ENCODE results near the gene TLL1. TPM values are rescaled to one million over a fixed set of nuclear protein-coding genes. Genes with fewer than 3 reads are reported as not detected.

TLL1 gene
- total RNA-seq, 1 experiment from 2014 or later: 0.37 TPM

DNA sequence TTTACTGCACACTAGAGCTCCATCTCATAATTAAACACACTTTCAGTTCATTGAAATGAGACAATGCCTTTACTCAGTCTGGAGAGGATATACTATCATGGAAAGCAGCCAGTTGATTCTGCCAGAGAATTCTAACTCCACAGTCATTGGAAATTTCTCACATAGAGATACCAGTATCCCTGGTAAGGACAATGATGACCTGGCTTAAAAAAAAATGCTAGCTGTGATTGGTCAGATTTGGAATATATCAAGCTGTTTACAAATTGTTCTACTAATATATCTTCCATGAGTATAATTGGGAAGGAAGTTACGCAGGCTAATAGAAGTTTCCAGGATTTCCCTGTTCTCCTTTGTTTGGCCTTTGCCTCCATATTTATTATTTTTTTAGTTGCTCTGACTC lies 34.5 kb upstream of the TLL1 start:
- H3K9me3 ChIP-seq (ENCODE audit: control insufficient read depth in 1 of 2, insufficient read depth in 1 of 2, low read depth in 1 of 2, low read length in 2 of 2): no peaks in the 10 kb centered on the region
- no peaks in the 10 kb centered on the region for H3K27me3 ChIP-seq (ENCODE audit: insufficient read depth, low read length)
- H3K4me1 ChIP-seq (ENCODE audit: control insufficient read depth in 1 of 2, insufficient read depth in 2 of 2, low read length in 2 of 2): no peaks in the 10 kb centered on the region
- POLR2A ChIA-PET: no interaction called here
- no peaks in the 10 kb centered on the region for H3K36me3 ChIP-seq (ENCODE audit: control insufficient read depth in 1 of 2, insufficient read depth in 2 of 2, low read length in 2 of 2)
- H3K9ac ChIP-seq (ENCODE audit: low read length): no peak overlapping the region
- H3K27ac ChIP-seq (ENCODE audit: low read depth, low read length): no peak overlapping the region
- ATAC-seq: no peak
- no peak overlapping the region for H2AFZ ChIP-seq (ENCODE audit: low read depth, low read length, poor library complexity, severe bottlenecking)
- intact Hi-C loops (cut with micrococcal nuclease): no loop called here
- no peak for TF ChIP-seq ELF1 (IDR thresholded peaks at IDR 0.05; ENCODE audit: borderline replicate concordance, low read depth)
- no peak for TF ChIP-seq ZNF274 (IDR thresholded peaks at IDR 0.05; ENCODE audit: low read depth, low read length)
- no peak for TF ChIP-seq RAD21 (IDR thresholded peaks at IDR 0.05; ENCODE audit: low read depth)
- TF ChIP-seq SP1 (IDR thresholded peaks at IDR 0.05; ENCODE audit: low read depth): no peak
- TF ChIP-seq, protein P1, sequence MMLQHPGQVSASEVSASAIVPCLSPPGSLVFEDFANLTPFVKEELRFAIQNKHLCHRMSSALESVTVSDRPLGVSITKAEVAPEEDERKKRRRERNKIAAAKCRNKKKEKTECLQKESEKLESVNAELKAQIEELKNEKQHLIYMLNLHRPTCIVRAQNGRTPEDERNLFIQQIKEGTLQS (IDR thresholded peaks at IDR 0.05): no peak
- TF ChIP-seq, protein P2, sequence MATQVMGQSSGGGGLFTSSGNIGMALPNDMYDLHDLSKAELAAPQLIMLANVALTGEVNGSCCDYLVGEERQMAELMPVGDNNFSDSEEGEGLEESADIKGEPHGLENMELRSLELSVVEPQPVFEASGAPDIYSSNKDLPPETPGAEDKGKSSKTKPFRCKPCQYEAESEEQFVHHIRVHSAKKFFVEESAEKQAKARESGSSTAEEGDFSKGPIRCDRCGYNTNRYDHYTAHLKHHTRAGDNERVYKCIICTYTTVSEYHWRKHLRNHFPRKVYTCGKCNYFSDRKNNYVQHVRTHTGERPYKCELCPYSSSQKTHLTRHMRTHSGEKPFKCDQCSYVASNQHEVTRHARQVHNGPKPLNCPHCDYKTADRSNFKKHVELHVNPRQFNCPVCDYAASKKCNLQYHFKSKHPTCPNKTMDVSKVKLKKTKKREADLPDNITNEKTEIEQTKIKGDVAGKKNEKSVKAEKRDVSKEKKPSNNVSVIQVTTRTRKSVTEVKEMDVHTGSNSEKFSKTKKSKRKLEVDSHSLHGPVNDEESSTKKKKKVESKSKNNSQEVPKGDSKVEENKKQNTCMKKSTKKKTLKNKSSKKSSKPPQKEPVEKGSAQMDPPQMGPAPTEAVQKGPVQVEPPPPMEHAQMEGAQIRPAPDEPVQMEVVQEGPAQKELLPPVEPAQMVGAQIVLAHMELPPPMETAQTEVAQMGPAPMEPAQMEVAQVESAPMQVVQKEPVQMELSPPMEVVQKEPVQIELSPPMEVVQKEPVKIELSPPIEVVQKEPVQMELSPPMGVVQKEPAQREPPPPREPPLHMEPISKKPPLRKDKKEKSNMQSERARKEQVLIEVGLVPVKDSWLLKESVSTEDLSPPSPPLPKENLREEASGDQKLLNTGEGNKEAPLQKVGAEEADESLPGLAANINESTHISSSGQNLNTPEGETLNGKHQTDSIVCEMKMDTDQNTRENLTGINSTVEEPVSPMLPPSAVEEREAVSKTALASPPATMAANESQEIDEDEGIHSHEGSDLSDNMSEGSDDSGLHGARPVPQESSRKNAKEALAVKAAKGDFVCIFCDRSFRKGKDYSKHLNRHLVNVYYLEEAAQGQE (IDR thresholded peaks at IDR 0.05; ENCODE audit: low read depth): no peak
- TF ChIP-seq EGR1 (IDR thresholded peaks at IDR 0.05; ENCODE audit: low read depth): no peak
- no peak for TF ChIP-seq JUND (IDR thresholded peaks at IDR 0.05)
- TF ChIP-seq, protein P3, sequence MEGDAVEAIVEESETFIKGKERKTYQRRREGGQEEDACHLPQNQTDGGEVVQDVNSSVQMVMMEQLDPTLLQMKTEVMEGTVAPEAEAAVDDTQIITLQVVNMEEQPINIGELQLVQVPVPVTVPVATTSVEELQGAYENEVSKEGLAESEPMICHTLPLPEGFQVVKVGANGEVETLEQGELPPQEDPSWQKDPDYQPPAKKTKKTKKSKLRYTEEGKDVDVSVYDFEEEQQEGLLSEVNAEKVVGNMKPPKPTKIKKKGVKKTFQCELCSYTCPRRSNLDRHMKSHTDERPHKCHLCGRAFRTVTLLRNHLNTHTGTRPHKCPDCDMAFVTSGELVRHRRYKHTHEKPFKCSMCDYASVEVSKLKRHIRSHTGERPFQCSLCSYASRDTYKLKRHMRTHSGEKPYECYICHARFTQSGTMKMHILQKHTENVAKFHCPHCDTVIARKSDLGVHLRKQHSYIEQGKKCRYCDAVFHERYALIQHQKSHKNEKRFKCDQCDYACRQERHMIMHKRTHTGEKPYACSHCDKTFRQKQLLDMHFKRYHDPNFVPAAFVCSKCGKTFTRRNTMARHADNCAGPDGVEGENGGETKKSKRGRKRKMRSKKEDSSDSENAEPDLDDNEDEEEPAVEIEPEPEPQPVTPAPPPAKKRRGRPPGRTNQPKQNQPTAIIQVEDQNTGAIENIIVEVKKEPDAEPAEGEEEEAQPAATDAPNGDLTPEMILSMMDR (IDR thresholded peaks at IDR 0.05 in 2 of 3, conservative IDR thresholded peaks at IDR 0.05 in 1 of 3; ENCODE audit: borderline replicate concordance in 1 of 3, insufficient read depth in 1 of 3, low read depth in 2 of 3, low read length in 2 of 3): no peak
- no peak for TF ChIP-seq CBX3 (IDR thresholded peaks at IDR 0.05; ENCODE audit: low read depth)
- no peak for TF ChIP-seq FOSL1 (IDR thresholded peaks at IDR 0.05; ENCODE audit: low read depth)
- TF ChIP-seq EZH2 (IDR thresholded peaks at IDR 0.05): no peak
- TF ChIP-seq SRF (IDR thresholded peaks at IDR 0.05; ENCODE audit: low read depth): no peak
- TF ChIP-seq POLR2AphosphoS5 (IDR thresholded peaks at IDR 0.05; ENCODE audit: low read depth, low read length): no peak
- TF ChIP-seq CEBPB (IDR thresholded peaks at IDR 0.05; ENCODE audit: low read depth): no peak
- no peak for TF ChIP-seq EZH2phosphoT487 (IDR thresholded peaks at IDR 0.05; ENCODE audit: borderline replicate concordance)
- no peak for DNase-seq (ENCODE audit: low read depth, low spot score)
- no peak overlapping the region for H3K4me2 ChIP-seq (ENCODE audit: low read length)
- RAD21 ChIA-PET (ENCODE audit: low non-redundant PET in 1 of 2, low total read pairs in 2 of 2, uncharacterized antibody in 2 of 2, unreplicated experiment in 2 of 2): no interaction called here
- no peaks in the 10 kb centered on the region for H3K79me2 ChIP-seq (ENCODE audit: insufficient read depth, low read length)
- no TSS peak for BruUV-seq (replicated peaks)
- no peaks in the 10 kb centered on the region for H4K20me1 ChIP-seq (ENCODE audit: insufficient read depth)
- CTCF ChIA-PET: no interaction called here
- no peaks in the 10 kb centered on the region for H3K9me2 ChIP-seq (ENCODE audit: insufficient read depth)
- no peak overlapping the region for H3K4me3 ChIP-seq (replicated peaks in 1 of 2; ENCODE audit: low read depth in 1 of 2, low read length in 2 of 2)

Data from HCT116 (cell line).